Left lung (tissue), 10 donors: ENCODE results near the gene LAIR2. TPM values are rescaled to one million over a fixed set of nuclear protein-coding genes. Genes with fewer than 3 reads are reported as not detected.

ENCODE experiments used
- ATAC-seq: fragments of 200-7000 bp; cut with Tn5 transposase; one replicate; pipeline ENCODE4 v1.9.1; 2020; ENCODE audit warnings: moderate library complexity
- DNase-seq, 4 donors: peaks; one replicate each; pipeline ENCODE4 v3.0.0-alpha.2; 2013 to 2020
- H3K27ac ChIP-seq, 2 donors: fragments of 200-600 bp; sonication (generic) in 1 of 2; one replicate each; pipeline versions ENCODE4 v1.5.0 to v1.8.0; 2020 to 2021
- H3K27me3 ChIP-seq, 2 donors: fragments of 200-600 bp; sonication (generic) in 1 of 2; one replicate each; pipeline versions ENCODE4 v1.5.0 to v1.8.0; 2020 to 2021
- H3K36me3 ChIP-seq, 2 donors: fragments of 200-600 bp; sonication (generic) in 1 of 2; one replicate each; pipeline versions ENCODE4 v1.5.0 to v1.8.0; 2020 to 2021
- H3K4me1 ChIP-seq, 2 donors: fragments of 200-600 bp; one replicate each; pipeline ENCODE4 v1.8.0; 2021
- H3K4me3 ChIP-seq, 2 donors: fragments of 200-600 bp; sonication (generic) in 1 of 2; one replicate each; pipeline versions ENCODE4 v1.5.0 to v1.8.0; 2020 to 2021; ENCODE audit warnings: mild to moderate bottlenecking in 1 of 2
- H3K9me3 ChIP-seq, 2 donors: fragments of 200-600 bp; sonication (generic) in 1 of 2; one replicate each; pipeline versions ENCODE4 v1.5.0 to v1.8.0; 2020 to 2021
- CTCF ChIP-seq, 2 donors: fragments of 200-600 bp; sonication (generic) in 1 of 2; IDR thresholded peaks; one replicate each; pipeline versions ENCODE4 v1.5.0 to v1.8.0; 2021; ENCODE audit warnings: antibody characterized with exemption in 2 of 2
- intact Hi-C, 2 donors: fragments of 100-400 bp; cut with DNase I; formaldehyde crosslinking; loops; one replicate each; pipeline versions ENCODE4 v1.11.2 to v1.14.2; 2022
- polyA plus RNA-seq, 6 donors: library from polyadenylated mRNA; unstranded; fragments of 120-200 nt; gene quantifications; one replicate each; pipeline ENCODE4 v1.2.1, GENCODE V29; 2013; ENCODE audit not compliant: insufficient read length in 6 of 6
- total RNA-seq, 2 donors: library from RNA; stranded (reverse); fragmentation: NEBNext Ultra II Directional; extraction: Animal tissue kit (Norgen Biotek cat#: 25700); gene quantifications; one replicate each; pipeline ENCODE4 v1.2.1, GENCODE V29; 2021
- donor health status: DM: no; HTN: yes; CAD: no.
- donor health status: DM: no; HTN: no; CAD: no.

LAIR2 gene
- total and polyA plus RNA-seq, 8 donors, result 1.0 to 3.1 (median 1.4) TPM; not detected in 5

GRCh38 chr19:54473071-54473891 lies 29.4 kb upstream of the LAIR2 start, which contains the start of gene CDC42EP5:
Gene CDC42EP5 (minus strand): TSS chr19:54473296. CDS start chr19:54465547, 7,749 bp downstream.
- Histone ChIP-seq H3K4me3 (peak within 1 kb of the TSS; percentile 26 to 28), H3K9me3 (no peaks in the 10 kb centered on the region), H3K4me1 (peaks cover 19 to 28% of the 10 kb centered on the region in 2 donors), H3K36me3 (no peaks in the 10 kb centered on the region), H3K27ac (peak within 1 kb of the TSS; percentile 48 to 66), H3K27me3 (peaks cover 6 to 90% of the 10 kb centered on the region in 2 donors)
- intact Hi-C loops, result no loop called here
- DNase-seq, result peak in 3 of 4 donors; percentile 73 to 94 (median 87)
- TF ChIP-seq CTCF (IDR thresholded peaks at IDR 0.05), result no peak
- ATAC-seq, result peak; percentile 90

- Histone ChIP-seq H3K4me1 (peaks cover 19 to 28% of the 10 kb centered on the region in 2 donors), H3K27me3 (peaks cover 6 to 91% of the 10 kb centered on the region in 2 donors), H3K4me3 (no peak overlapping the region), H3K27ac (peak overlapping the region in 1 of 2 donors; percentile 66), H3K9me3 (no peaks in the 10 kb centered on the region), H3K36me3 (no peaks in the 10 kb centered on the region)
- intact Hi-C loops, result no loop called here
- no peak for DNase-seq
- TF ChIP-seq CTCF (IDR thresholded peaks at IDR 0.05), result no peak
- no peak for ATAC-seq
Measured at GRCh38 chr19:54473892-54474372, 28.7 kb upstream of the LAIR2 start.

- ATAC-seq (no peak), DNase-seq (no peak)
- Histone ChIP-seq H3K27me3 (peaks cover 2 to 91% of the 10 kb centered on the region in 2 donors), H3K4me3 (no peak overlapping the region), H3K9me3 (no peaks in the 10 kb centered on the region), H3K27ac (no peak overlapping the region), H3K4me1 (peaks cover 9 to 32% of the 10 kb centered on the region in 2 donors), H3K36me3 (no peaks in the 10 kb centered on the region)
- no peak for TF ChIP-seq CTCF (IDR thresholded peaks at IDR 0.05)
- intact Hi-C loops, result no loop called here
Measured at GRCh38 chr19:54475706-54476105, 26.9 kb upstream of the LAIR2 start.

GRCh38 chr19:54477650-54478049 lies 25.0 kb upstream of the LAIR2 start:
- DNase-seq, result no peak
- no peak for TF ChIP-seq CTCF (IDR thresholded peaks at IDR 0.05)
- H3K9me3 ChIP-seq, result no peaks in the 10 kb centered on the region
- no peak for ATAC-seq
- H3K4me1 ChIP-seq, result peaks cover 0 to 28% of the 10 kb centered on the region in 2 donors
- H3K4me3 ChIP-seq, result no peak overlapping the region
- H3K27ac ChIP-seq, result no peak overlapping the region
- peaks cover 0 to 95% of the 10 kb centered on the region in 2 donors for H3K27me3 ChIP-seq
- intact Hi-C loops, result no loop called here
- no peaks in the 10 kb centered on the region for H3K36me3 ChIP-seq

GRCh38 chr19:54478677-54479266 lies 23.9 kb upstream of the LAIR2 start:
- intact Hi-C loops, result no loop called here
- H3K4me1 ChIP-seq, result peaks cover 0 to 26% of the 10 kb centered on the region in 2 donors
- H3K36me3 ChIP-seq, result no peaks in the 10 kb centered on the region
- peaks cover 0 to 91% of the 10 kb centered on the region in 2 donors for H3K27me3 ChIP-seq
- no peak overlapping the region for H3K27ac ChIP-seq
- H3K9me3 ChIP-seq, result no peaks in the 10 kb centered on the region
- DNase-seq, result peak in 1 of 4 donors; percentile 67
- no peak overlapping the region for H3K4me3 ChIP-seq
- ATAC-seq, result peak; percentile 64
- TF ChIP-seq CTCF (IDR thresholded peaks at IDR 0.05), result peak; percentile 48 to 54
